DOHH2 (cell line): ENCODE results near the gene LETM1.

Experiments used
- H3F3A ChIP-seq: fragments of 200-600 bp; sonication (generic), shearing (Covaris generic); 2 replicates; pipeline ENCODE4 v1.6.0; 2016; ENCODE audit warnings: antibody characterized with exemption, mild to moderate bottlenecking; ENCODE audit not compliant: control insufficient read depth, insufficient read depth
- H3K27ac ChIP-seq: fragments of 200-600 bp; sonication (generic); 2 replicates; pipeline ENCODE4 v1.5.1; 2014; ENCODE audit warnings: low read depth, mild to moderate bottlenecking, low read length, moderate library complexity
- H3K27me3 ChIP-seq: fragments of 200-600 bp; sonication (generic); 2 replicates; pipeline ENCODE4 v1.6.1; 2014; ENCODE audit warnings: mild to moderate bottlenecking, low read length, mixed read lengths; ENCODE audit not compliant: control insufficient read depth
- H3K36me3 ChIP-seq: fragments of 200-600 bp; sonication (generic); 2 replicates; pipeline ENCODE4 v1.6.1; 2014; ENCODE audit warnings: mild to moderate bottlenecking, low read length, moderate library complexity, mixed read lengths; ENCODE audit not compliant: control insufficient read depth
- H3K4me1 ChIP-seq: fragments of 200-600 bp; sonication (generic); 2 replicates; pipeline ENCODE4 v1.6.1; 2014; ENCODE audit warnings: mild to moderate bottlenecking, low read length, mixed read lengths; ENCODE audit not compliant: control insufficient read depth
- H3K4me2 ChIP-seq: fragments of 200-600 bp; sonication (generic); 2 replicates; pipeline ENCODE4 v1.6.0; 2014; ENCODE audit warnings: mild to moderate bottlenecking, low read length, moderate library complexity
- H3K4me3 ChIP-seq: fragments of 200-600 bp; sonication (generic); 2 replicates; pipeline ENCODE4 v1.5.1; 2014; ENCODE audit warnings: mild to moderate bottlenecking, low read length, mixed read lengths
- H3K79me2 ChIP-seq: fragments of 200-600 bp; sonication (generic); 2 replicates; pipeline ENCODE4 v1.6.1; 2014; ENCODE audit warnings: mild to moderate bottlenecking, low read length, mixed read lengths; ENCODE audit not compliant: control insufficient read depth
- H3K9me2 ChIP-seq: fragments of 200-600 bp; sonication (generic); replicated peaks from 2 replicates; pipeline ENCODE4 v1.6.1; 2014; ENCODE audit warnings: mild to moderate bottlenecking, low read length, mixed read lengths; ENCODE audit not compliant: control insufficient read depth
- H3K9me3 ChIP-seq: fragments of 200-600 bp; sonication (generic); 2 replicates; pipeline ENCODE4 v1.6.1; 2014; ENCODE audit warnings: antibody characterized with exemption, low read length, mixed read lengths; ENCODE audit not compliant: control insufficient read depth, insufficient read depth
- H4K20me1 ChIP-seq: fragments of 200-600 bp; sonication (generic); 2 replicates; pipeline ENCODE4 v1.6.0; 2014; ENCODE audit warnings: low read depth, mild to moderate bottlenecking, antibody characterized with exemption, low read length, moderate library complexity; ENCODE audit not compliant: control insufficient read depth, insufficient read depth
- EZH2phosphoT487 ChIP-seq: fragments of 200-600 bp; sonication (generic); IDR thresholded peaks from 2 replicates; pipeline ENCODE4 v1.6.1; 2017; ENCODE audit warnings: borderline replicate concordance, mild to moderate bottlenecking, antibody characterized with exemption, low read length, moderate library complexity, mixed read lengths
- TF ChIP-seq, protein P1 (sequence below): fragments of 200-600 bp; sonication (generic); IDR thresholded peaks from one replicate; pipeline ENCODE4 v1.5.1; 2014; ENCODE audit warnings: antibody characterized with exemption, mild to moderate bottlenecking, low read depth, low read length; ENCODE audit not compliant: poor library complexity, severe bottlenecking

The LETM1 gene

DNA sequence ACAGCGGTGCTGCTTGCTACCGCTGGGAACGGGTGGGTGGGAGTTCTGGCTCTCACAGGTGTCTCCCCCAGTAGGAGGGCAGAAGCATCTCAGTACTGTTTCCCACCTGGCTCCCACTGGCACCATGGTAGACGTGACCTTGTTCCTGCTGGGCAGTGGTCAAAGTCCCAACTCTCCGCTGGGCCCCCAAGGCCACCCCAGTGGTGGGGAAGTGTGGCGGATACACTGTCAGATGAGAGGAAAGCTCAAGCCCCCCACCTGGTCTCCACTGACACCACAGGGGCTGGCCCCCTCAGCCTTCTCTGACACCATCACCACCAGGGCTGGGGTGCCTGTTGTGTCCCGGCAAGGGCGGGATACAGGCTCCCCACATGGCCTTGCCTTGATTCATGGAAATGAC, 24.6 kb downstream of the LETM1 start:
- H3K9me2 ChIP-seq = no peaks in the 10 kb centered on the region
- H3K4me3 ChIP-seq = no peak overlapping the region
- no peak for TF ChIP-seq EZH2phosphoT487
- TF ChIP-seq, protein P1, sequence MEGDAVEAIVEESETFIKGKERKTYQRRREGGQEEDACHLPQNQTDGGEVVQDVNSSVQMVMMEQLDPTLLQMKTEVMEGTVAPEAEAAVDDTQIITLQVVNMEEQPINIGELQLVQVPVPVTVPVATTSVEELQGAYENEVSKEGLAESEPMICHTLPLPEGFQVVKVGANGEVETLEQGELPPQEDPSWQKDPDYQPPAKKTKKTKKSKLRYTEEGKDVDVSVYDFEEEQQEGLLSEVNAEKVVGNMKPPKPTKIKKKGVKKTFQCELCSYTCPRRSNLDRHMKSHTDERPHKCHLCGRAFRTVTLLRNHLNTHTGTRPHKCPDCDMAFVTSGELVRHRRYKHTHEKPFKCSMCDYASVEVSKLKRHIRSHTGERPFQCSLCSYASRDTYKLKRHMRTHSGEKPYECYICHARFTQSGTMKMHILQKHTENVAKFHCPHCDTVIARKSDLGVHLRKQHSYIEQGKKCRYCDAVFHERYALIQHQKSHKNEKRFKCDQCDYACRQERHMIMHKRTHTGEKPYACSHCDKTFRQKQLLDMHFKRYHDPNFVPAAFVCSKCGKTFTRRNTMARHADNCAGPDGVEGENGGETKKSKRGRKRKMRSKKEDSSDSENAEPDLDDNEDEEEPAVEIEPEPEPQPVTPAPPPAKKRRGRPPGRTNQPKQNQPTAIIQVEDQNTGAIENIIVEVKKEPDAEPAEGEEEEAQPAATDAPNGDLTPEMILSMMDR = no peak
- no peaks in the 10 kb centered on the region for H3K9me3 ChIP-seq
- no peak overlapping the region for H3K27ac ChIP-seq
- H3K36me3 ChIP-seq = peaks cover 60% of the 10 kb centered on the region
- no peaks in the 10 kb centered on the region; the same call in 1 of the 2 replicates for H4K20me1 ChIP-seq
- no peaks in the 10 kb centered on the region for H3K27me3 ChIP-seq
- no peaks in the 10 kb centered on the region; the same call in 1 of the 2 replicates for H3K79me2 ChIP-seq
- no peaks in the 10 kb centered on the region for H3F3A ChIP-seq
- H3K4me2 ChIP-seq = no peak overlapping the region
- H3K4me1 ChIP-seq = peaks cover 19% of the 10 kb centered on the region

DNA sequence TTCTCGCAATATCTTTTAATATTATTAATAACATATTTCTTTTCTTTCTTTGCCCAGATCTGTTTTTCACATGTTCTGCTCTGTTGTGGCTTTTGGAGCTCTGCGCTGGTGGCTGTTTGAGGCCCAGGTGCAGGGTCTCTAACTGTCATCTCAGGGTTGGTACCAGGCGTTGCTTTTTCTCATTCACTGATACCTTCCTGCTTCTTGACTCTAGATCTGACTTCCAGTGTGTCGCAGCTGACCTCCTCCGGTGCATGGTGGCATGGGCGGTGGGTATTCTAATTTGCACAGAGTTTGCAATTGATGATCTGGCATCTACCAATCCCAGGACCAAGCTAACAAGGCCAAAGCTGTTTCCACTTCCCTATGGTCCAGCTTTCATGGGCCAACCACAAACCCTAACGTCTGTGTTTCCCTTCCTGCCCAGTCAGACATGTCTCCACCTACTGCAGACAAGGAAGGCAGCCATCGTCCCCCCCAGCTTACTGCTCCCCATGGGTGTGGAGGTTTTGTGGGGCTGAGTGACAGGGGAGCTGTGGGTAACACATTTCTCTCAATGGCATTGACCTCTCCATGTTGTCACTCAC, 25.2 kb downstream of the LETM1 start:
- TF ChIP-seq, protein P1 = no peak
- Histone ChIP-seq H3K79me2 (no peaks in the 10 kb centered on the region), H3K4me1 (peaks cover 19% of the 10 kb centered on the region), H3K9me3 (no peaks in the 10 kb centered on the region), H3K27me3 (no peaks in the 10 kb centered on the region), H3F3A (no peaks in the 10 kb centered on the region), H3K27ac (no peak overlapping the region), H3K36me3 (peaks cover 57% of the 10 kb centered on the region), H3K4me2 (no peak overlapping the region), H4K20me1 (no peaks in the 10 kb centered on the region; the same call in 1 of the 2 replicates), H3K9me2 (no peaks in the 10 kb centered on the region), H3K4me3 (no peak overlapping the region)

DNA sequence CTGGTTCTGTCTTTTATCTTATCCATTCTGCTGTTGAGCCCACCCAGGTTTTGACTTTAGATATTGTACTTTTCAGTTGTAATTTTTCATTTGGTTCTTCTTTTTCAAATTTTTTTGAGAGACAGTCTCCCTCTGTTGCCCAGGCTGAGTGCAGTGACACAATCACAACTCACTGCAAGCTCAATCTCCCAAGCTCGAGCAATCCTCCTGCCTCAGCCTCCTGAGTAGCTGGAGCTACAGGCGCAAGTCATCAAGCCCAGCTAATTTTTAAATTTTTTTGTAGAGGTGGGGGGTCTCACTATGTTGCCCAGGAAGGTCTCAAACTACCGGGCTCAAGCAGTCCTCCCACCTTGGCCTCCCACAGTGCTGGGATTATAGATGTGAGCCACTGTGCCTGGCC, 25.7 kb downstream of the LETM1 start:
- Histone ChIP-seq H4K20me1 (no peaks in the 10 kb centered on the region; the same call in 1 of the 2 replicates), H3K9me2 (no peaks in the 10 kb centered on the region), H3F3A (no peaks in the 10 kb centered on the region), H3K27ac (no peak overlapping the region), H3K4me3 (no peak overlapping the region), H3K36me3 (peaks cover 55% of the 10 kb centered on the region), H3K4me1 (peaks cover 19% of the 10 kb centered on the region), H3K9me3 (no peaks in the 10 kb centered on the region), H3K4me2 (no peak overlapping the region), H3K27me3 (no peaks in the 10 kb centered on the region), H3K79me2 (no peaks in the 10 kb centered on the region)
- TF ChIP-seq EZH2phosphoT487 = no peak
- TF ChIP-seq, protein P1 = no peak
